Measurements from ENCODE around the gene COTL1.

DNA sequence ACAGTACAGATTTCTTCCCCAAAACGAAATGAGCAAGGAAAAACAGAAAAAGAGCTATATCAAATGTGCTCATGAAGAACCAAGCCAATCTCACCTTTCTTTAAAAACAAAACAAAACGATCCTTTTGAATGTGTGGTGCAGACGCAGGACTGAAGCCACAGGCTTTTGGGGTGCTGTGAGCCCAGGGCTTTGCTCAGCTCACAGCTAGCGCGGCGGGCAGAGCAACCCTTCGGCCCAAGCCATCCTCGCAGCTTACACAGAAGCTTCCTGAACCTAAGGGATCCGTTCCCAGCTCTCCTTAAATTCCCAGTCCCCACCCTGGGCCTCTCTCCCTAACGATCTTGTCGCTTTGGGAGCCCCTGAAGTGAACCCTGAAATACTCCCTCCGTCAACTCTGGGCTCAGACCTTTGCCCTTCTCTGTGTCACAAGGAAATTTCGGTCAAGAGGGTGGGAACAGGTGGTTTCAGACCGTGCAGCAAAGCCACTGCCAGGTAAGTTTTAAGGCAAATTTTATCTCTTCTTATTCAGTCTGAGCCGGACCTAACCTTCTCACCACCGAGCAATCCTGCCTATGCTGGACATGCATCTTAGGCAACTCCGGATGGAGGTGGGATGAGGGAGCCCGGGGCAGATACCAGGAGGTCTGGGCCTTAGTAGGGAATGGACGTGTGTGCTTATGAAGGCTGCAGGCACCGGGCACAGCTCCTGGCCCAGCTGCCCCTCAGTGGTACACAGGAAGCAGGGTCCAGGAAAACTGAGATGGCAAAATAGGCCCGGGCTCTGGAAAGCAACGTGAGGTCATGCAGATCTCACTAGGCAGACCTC lies 52.0 kb downstream of the COTL1 start:
- TF ChIP-seq CTCF (IDR thresholded peaks at IDR 0.05): no peak
- no peak for TF ChIP-seq POLR2A (IDR thresholded peaks at IDR 0.05)

Measured in adrenal gland (tissue), 5 donors.